T-helper 1 cell treated with Interleukin-12 subunit alpha and Interleukin-12 subunit beta and Interleukin-4 antibody, amounts not matched to agents 30 ng/mL and 1 ng/mL, for 36 hours (primary cell): ENCODE results near the gene PLXDC1. TPM values are rescaled to one million over a fixed set of nuclear protein-coding genes. Genes with fewer than 3 reads are reported as not detected.
"Not testable (repeated sequence)": the region's sequence is repeated elsewhere in the genome, so short reads cannot be mapped to it uniquely, and the experiment has no call there.

ENCODE experiments used
- intact Hi-C: fragments of 100-400 bp; cut with micrococcal nuclease; formaldehyde crosslinking; loops from one replicate; pipeline ENCODE4 v1.15.1; 2024
- total RNA-seq: library from RNA; stranded (reverse); gene quantifications from 2 replicates; pipeline ENCODE4 v1.2.3, GENCODE V29; 2022

The PLXDC1 gene
- total RNA-seq, 1 donor from 2014 or later: 1.9 TPM

DNA sequence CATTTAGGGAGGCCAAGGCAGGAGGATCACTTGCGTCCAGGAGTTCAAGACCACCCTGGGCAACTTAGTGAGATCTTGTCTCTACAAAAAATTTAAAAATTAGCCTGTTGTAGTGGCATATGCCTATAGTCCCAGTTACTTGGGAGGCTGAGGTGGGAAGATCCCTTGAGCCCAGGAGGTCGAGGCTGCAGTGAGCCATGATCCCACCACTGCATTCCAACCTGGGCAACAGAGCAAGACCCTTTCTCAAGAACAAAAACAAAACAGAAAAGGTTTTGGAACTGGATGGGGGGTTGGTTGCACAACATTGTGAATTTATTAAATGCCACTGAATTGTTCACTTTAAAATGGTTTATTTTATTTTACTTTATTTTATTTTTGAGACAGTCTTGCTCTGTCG, 21.2 kb downstream of the PLXDC1 start:
- intact Hi-C loops: no loop called here

GRCh38 chr17:39129544-39129943, 21.9 kb downstream of the PLXDC1 start:
- intact Hi-C loops: not testable (repeated sequence)

GRCh38 chr17:39126436-39126835, 25.0 kb downstream of the PLXDC1 start:
- intact Hi-C loops: loop anchor here (1.0 kb wide), 1 partner anchor 46 kb away; no protein-coding TSS in a partner anchor

GRCh38 chr17:39125143-39125875, 26.1 kb downstream of the PLXDC1 start:
- intact Hi-C loops: no loop called here

DNA sequence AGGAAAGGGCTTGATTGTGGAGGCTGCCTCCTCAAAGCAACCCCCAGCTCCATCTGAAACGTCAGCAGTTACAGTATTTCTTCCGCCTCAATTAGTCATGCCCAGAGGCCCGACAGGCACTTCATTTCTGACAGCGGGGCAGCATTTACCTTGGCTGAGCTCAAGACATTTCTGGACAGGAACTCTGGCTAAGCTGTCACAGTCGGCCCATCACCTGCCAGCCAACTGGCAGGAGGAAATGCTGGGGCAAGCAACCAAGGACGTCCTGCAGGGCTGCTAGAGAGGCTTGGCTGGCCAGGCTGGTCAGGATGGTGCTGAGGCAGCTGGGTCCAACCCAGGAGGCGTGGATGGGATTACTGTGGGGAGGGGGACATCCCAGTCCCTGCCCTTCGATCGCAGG, 27.8 kb downstream of the PLXDC1 start:
- intact Hi-C loops: no loop called here

GRCh38 chr17:39122991-39123390, 28.4 kb downstream of the PLXDC1 start:
- intact Hi-C loops: no loop called here

DNA sequence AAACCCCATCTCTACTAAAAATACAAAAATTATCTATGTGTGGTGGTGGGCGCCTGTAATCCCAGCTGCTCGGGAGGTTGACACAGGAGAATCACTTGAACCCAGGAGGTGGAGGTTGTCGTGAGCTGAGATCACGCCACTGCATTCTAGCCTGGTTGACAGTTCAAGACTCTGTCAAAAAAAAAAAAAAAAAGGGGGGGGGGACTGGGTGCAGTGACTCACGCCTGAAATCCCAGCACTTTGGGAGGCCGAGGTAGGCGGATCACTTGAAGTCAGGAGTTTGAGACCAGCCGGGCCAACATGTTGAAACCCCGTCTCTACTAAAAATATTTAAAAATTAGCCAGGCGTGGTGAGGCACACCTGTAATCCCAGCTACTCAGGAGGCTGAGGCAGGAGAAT, 29.5 kb downstream of the PLXDC1 start:
- intact Hi-C loops: not testable (repeated sequence)

DNA sequence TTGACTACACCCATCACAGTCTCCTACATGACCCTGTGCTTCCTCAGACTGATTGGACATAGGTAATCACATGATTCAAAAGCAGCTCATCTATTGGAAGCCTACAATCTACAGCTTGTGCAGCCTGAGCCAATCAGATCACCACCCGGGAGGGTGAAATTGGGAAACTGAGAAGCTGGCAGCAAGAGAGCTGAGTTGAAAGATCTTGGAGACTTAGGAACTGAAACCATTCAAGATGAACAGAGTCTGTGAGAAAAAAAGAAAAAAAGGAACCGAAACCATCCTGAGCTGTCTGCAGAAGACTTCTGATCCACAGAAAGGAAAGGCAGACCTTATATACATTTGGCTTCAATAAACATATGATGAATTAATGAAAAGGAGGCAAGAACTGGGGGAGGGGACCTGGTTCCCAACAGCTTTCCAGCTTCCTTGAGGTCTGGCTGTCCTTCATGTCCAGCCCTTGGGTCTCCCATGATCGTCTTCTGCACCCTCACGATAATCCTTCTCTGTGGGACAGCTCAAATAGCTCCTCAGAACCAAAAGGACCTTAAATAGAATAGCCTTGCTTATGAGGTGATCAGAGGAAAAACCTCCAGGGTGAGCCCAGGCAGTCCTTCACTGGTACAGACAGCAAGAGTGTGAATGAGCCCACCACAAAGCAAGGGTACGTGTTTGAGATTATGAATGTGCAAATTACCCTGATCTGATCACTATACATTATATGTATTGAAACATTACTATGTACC, 32.6 kb downstream of the PLXDC1 start:
- intact Hi-C loops: no loop called here

GRCh38 chr17:39116224-39116623, 35.2 kb downstream of the PLXDC1 start:
- intact Hi-C loops: no loop called here

GRCh38 chr17:39115135-39115534, 36.3 kb downstream of the PLXDC1 start:
- intact Hi-C loops: no loop called here

- intact Hi-C loops: no loop called here
Measured at GRCh38 chr17:39114723-39115122, 36.7 kb downstream of the PLXDC1 start.

DNA sequence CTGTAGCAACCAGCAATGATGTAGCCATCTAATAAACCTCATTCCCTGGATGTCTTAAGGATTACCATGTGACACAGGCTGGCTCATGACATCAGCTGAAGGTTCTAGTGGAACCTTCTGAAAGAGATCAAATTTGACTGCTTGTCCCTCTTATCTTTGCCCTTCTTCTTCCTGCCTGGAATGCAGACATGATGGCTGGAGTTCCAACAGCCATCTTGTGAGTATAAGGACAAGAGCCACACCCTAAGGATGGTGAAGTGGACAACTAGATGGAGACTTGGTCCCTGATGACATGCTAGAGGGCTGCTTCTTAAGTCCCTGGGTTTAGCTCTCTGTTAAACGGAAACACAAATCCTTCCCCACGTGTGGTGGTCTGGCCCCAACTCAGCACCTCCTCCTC, 37.6 kb downstream of the PLXDC1 start:
- intact Hi-C loops: no loop called here

- intact Hi-C loops: no loop called here
Measured at GRCh38 chr17:39110435-39111136, 40.9 kb downstream of the PLXDC1 start.

- intact Hi-C loops: no loop called here
Measured at GRCh38 chr17:39108461-39109375, 42.7 kb downstream of the PLXDC1 start.

DNA sequence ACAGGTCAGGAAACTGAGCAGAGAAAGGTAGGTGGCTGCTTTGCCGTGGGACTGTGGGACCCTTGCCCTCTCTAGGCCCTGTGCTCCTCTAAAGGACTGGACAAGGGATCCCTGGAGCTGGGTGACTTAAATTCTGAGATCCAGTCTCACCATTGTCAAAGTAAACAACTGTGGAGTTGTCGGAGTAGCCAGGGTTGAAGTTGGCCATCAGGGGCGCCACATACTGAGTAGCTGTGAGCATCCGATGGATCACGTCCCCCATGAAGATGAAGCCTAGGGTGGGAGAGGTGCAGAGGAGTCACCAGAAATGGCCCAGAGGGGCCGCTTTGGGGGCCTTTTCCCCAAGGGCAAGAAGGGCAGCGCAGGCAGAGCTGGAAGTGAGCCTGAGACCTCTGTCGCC, 43.5 kb downstream of the PLXDC1 start:
- intact Hi-C loops: no loop called here

GRCh38 chr17:39107155-39107554, 44.3 kb downstream of the PLXDC1 start:
- intact Hi-C loops: no loop called here

GRCh38 chr17:39105705-39106104, 45.7 kb downstream of the PLXDC1 start:
- intact Hi-C loops: no loop called here

GRCh38 chr17:39104657-39105056, 46.8 kb downstream of the PLXDC1 start:
- intact Hi-C loops: no loop called here

GRCh38 chr17:39104046-39104445, 47.4 kb downstream of the PLXDC1 start:
- intact Hi-C loops: no loop called here

- intact Hi-C loops: no loop called here
Measured at GRCh38 chr17:39101091-39101490, 50.3 kb downstream of the PLXDC1 start.

DNA sequence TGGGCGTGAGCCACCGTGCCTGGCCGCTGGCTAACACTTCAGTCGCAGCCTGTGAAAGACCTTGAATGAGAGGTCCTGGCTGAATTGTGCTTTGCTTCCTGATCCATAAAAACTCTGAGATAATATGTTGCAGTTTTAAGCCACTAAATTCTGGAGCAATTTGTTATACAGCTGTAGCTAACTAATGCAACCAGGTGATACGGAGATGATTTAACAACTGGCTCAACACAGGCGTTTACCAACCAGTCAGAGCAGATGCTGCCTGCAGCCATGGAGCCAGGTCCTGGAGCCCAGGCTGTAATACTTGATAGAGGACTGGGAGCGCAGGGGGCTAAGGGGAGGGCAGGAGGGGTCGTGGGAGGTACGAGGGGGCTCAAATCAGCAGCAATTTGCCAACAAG, 50.9 kb downstream of the PLXDC1 start:
- intact Hi-C loops: no loop called here
